Testis (tissue), 2 donors: Measurements from ENCODE around the gene DNAH9.
"Not testable (repeated sequence)": the region's sequence is repeated elsewhere in the genome, so short reads cannot be mapped to it uniquely, and the experiment has no call there.

Source experiments
- CTCF ChIP-seq, 3 experiments: fragments of 450-650 bp in 2 of 3; fragments of 200-600 bp in 1 of 3; sonication (generic) in 1 of 3; IDR thresholded peaks; one replicate each; pipeline ENCODE4 v1.5.1; 2016 to 2019; ENCODE audit warnings: antibody characterized with exemption in 3 of 3, mild to moderate bottlenecking in 2 of 3, moderate library complexity in 1 of 3
- POLR2A ChIP-seq: fragments of 450-650 bp; IDR thresholded peaks from one replicate; pipeline ENCODE4 v1.6.1; 2017; ENCODE audit warnings: antibody characterized with exemption, mild to moderate bottlenecking, moderate library complexity

GRCh38 chr17:11949571-11949970 is 351.3 kb downstream of the DNAH9 start:
- TF ChIP-seq CTCF (IDR thresholded peaks at IDR 0.05); POLR2A: not testable (repeated sequence)
